Thyroid gland (tissue), 4 donors: ENCODE data around the gene PMS1.

Experiments used
- POLR2A ChIP-seq, 2 donors: fragments of 450-650 bp; IDR thresholded peaks; one replicate each; pipeline ENCODE4 v1.6.1; 2017; ENCODE audit warnings: antibody characterized with exemption in 2 of 2, mild to moderate bottlenecking in 2 of 2, moderate library complexity in 1 of 2
- TF ChIP-seq, protein P1 (sequence below), 6 experiments: fragments of 200-600 bp in 3 of 6; fragments of 450-650 bp in 3 of 6; sonication (generic) in 3 of 6; IDR thresholded peaks; one replicate each; pipeline ENCODE4 v1.5.1; 2016 to 2019; ENCODE audit warnings: antibody characterized with exemption in 6 of 6, mild to moderate bottlenecking in 2 of 6, inconsistent platforms in 1 of 6, moderate library complexity in 1 of 6

DNA sequence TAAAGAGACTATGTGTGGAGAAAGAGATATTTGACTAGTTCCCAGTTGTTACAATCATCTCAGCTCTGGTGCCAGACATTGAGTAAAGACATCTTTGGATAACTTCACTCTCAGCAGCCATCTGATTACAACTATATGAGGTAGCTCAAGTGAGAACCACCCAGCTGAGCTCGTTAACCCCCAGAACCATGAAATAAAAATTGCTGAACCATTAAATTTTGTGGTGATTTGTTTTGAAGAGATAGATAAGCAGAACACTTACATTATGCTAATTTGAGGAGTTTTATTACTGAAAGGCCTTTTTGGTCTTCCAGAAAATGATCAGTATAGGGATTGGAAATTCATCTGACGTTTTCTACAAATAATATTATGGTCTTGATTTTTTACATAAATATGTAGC lies 101.1 kb downstream of the PMS1 start:
- TF ChIP-seq, protein P1, sequence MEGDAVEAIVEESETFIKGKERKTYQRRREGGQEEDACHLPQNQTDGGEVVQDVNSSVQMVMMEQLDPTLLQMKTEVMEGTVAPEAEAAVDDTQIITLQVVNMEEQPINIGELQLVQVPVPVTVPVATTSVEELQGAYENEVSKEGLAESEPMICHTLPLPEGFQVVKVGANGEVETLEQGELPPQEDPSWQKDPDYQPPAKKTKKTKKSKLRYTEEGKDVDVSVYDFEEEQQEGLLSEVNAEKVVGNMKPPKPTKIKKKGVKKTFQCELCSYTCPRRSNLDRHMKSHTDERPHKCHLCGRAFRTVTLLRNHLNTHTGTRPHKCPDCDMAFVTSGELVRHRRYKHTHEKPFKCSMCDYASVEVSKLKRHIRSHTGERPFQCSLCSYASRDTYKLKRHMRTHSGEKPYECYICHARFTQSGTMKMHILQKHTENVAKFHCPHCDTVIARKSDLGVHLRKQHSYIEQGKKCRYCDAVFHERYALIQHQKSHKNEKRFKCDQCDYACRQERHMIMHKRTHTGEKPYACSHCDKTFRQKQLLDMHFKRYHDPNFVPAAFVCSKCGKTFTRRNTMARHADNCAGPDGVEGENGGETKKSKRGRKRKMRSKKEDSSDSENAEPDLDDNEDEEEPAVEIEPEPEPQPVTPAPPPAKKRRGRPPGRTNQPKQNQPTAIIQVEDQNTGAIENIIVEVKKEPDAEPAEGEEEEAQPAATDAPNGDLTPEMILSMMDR (IDR thresholded peaks at IDR 0.05): no peak
- TF ChIP-seq POLR2A (IDR thresholded peaks at IDR 0.05): no peak
